Hindlimb muscle (tissue), 1 donor: ENCODE data around the gene TUBD1. TPM values are rescaled to one million over a fixed set of nuclear protein-coding genes. Genes with fewer than 3 reads are reported as not detected.
"Not testable (repeated sequence)": the region's sequence is repeated elsewhere in the genome, so short reads cannot be mapped to it uniquely, and the experiment has no call there.

ENCODE experiments used
- DNase-seq: peaks from one replicate; pipeline ENCODE4 v3.0.0-alpha.2; 2013
- polyA plus RNA-seq: library from polyadenylated mRNA; unstranded; fragments of 120-200 nt; gene quantifications from one replicate; pipeline ENCODE4 v1.2.1, GENCODE V29; 2013; ENCODE audit not compliant: insufficient read length

The TUBD1 gene, protein sequence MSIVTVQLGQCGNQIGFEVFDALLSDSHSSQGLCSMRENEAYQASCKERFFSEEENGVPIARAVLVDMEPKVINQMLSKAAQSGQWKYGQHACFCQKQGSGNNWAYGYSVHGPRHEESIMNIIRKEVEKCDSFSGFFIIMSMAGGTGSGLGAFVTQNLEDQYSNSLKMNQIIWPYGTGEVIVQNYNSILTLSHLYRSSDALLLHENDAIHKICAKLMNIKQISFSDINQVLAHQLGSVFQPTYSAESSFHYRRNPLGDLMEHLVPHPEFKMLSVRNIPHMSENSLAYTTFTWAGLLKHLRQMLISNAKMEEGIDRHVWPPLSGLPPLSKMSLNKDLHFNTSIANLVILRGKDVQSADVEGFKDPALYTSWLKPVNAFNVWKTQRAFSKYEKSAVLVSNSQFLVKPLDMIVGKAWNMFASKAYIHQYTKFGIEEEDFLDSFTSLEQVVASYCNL
- polyA plus RNA-seq, result 8.9 TPM

DNA sequence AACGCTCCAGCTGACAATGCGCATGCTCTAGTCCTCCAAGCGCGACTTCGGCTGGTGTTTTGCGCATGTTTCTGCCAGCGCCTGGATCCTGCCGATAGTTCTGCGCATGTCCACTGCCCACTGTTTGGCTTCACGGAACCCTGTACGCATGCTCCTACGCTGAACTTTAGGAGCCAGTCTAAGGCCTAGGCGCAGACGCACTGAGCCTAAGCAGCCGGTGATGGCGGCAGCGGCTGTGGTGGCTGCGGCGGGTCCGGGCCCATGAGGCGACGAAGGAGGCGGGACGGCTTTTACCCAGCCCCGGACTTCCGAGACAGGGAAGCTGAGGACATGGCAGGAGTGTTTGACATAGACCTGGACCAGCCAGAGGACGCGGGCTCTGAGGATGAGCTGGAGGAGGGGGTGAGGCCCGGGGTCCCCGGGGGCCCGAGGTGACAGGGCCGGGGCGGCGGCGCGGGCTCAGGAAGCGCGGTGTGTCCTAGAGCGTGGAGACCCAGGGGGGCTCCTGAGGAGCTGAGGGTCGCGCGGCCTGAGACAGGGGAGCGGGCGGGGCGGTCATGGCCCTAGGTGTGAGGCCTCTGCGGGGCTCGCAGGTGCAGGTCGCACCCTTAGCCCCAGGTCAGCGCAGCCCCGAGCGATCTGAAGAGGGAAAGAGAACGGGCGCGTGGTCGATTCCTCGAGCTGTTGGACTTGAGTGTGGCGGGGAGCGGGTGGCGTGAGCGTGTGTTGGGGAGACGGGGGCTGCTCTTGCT lies at the start of gene TUBD1, which contains the start of gene RPS6KB1:
Gene TUBD1, minus strand, starts transcription at position 20 of the 752 bp plus-strand sequence. CDS start 1,941 bp downstream, outside the sequence.
Gene RPS6KB1, plus strand, starts transcription at position 198 of the 752 bp plus-strand sequence. Its CDS starts 64 bp downstream, at position 262.
- peak; percentile 99 for DNase-seq

DNA sequence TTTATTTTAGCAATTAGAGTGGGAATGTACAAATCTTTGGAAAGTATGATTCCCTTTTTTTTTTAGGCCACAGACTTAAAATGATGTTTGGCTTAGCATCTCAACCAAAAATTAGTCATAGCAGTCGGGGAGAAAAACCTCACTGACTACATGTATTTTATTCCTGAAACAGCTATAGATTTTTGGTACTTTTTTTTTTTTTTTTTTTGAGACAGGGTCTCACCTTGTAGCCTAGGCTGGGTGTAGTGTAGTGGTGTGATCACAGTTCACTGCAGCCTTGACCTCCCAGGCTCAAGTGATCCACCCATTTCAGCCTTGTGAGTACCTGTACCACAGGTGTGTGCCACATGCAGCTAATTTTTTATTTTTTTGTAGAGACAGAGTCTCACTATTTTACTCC lies 48.4 kb upstream of the TUBD1 start:
- DNase-seq, result no peak

- DNase-seq, result not testable (repeated sequence)
Observed at GRCh38 chr17:59940697-59941096, 48.0 kb upstream of the TUBD1 start.

- DNase-seq, result not testable (repeated sequence)
Observed at GRCh38 chr17:59933317-59933716, 40.6 kb upstream of the TUBD1 start.

DNA sequence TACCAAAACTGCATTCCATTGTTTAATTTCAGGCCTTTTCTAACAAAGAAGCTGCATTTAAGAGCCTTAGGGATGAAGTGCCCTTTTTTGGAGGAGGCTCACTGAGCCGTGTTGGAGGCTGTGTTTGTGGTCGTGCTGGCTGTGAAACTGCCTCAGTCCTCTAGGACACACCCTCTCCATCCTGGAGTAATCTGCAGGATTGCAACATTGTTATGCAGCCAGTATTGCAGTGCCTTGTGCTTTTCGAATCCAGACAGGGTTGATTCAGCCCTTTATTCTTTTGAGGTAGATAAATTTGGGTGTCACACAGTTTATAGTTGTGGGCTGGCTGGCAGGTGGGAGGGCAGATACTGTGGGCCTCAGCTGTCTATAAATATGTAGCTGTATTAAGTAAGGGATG lies 38.0 kb upstream of the TUBD1 start:
- DNase-seq, result not testable (repeated sequence)

GRCh38 chr17:59930121-59930520 lies 37.4 kb upstream of the TUBD1 start:
- DNase-seq, result not testable (repeated sequence)

GRCh38 chr17:59920637-59921036 lies 27.9 kb upstream of the TUBD1 start:
- not testable (repeated sequence) for DNase-seq

DNA sequence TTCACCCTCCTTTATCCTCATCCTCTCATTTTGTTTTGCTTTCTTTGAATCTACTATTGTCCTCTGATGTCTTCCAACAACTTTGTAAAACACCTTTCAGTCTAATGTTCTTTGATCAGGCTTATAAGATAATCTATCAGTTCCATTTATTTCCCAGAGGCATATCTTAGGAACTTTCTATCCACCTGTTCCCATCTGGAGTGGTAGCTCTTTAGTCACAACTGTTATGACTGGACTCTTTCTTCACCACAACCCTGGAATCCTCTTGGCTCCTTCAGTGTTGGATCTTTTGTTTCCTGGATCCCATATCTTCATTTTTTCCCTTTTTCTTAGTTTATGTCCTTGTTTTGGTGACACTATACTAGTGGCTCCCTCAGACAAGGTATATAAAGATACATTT lies 23.7 kb upstream of the TUBD1 start:
- no peak for DNase-seq

GRCh38 chr17:59914274-59914854 lies 21.6 kb upstream of the TUBD1 start:
- DNase-seq, result peak; percentile 19

- no peak for DNase-seq
Observed at GRCh38 chr17:59907467-59907866, 14.7 kb upstream of the TUBD1 start.

GRCh38 chr17:59903455-59903854 lies 10.7 kb upstream of the TUBD1 start:
- no peak for DNase-seq

- DNase-seq, result no peak
Observed at GRCh38 chr17:59901604-59902003, 8.9 kb upstream of the TUBD1 start.

- no peak for DNase-seq
Observed at GRCh38 chr17:59899099-59899498, 6.4 kb upstream of the TUBD1 start.

GRCh38 chr17:59897090-59897489 lies 4.3 kb upstream of the TUBD1 start:
- no peak for DNase-seq

DNA sequence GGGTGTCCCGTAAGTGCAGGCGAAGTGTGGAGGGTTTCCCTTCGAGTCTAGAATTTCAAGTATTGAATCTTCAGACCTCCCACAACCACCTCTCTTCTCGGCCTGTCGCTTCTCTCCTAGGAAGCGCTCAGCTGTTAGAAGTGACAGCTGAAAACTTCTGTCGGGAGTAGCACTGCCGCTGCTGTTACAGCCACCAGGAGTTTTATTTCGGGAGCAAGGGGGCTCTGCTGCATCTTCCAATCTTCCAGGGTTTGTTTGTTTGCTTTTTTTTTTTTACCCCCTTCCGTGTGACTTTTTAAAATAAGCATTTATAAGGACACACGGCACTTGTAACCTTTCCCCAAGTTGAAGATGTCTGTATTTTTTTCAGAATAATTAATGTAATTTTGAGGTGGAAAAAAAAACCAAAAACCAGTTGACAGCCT lies 945 bp upstream of the TUBD1 start:
- DNase-seq, result peak; percentile 31

- DNase-seq, result no peak
Observed at GRCh38 chr17:59892251-59892923, 356 bp downstream of the TUBD1 start.

DNA sequence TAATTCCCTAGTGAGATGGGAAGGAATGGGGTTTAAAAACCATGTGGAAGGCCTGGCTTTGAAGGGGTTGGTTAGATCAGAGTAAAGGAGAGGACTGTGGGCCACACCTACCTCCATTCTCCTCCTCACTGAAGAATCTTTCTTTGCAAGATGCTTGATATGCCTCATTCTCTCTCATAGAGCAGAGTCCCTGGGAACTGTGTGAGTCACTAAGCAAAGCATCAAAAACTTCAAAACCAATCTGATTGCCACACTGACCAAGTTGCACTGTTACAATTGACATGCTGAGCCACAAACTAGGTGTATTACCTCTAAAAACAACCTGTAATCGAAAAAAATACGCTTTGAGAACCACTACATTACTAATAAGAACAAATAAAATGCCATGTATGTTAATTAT lies 2.0 kb downstream of the TUBD1 start:
- no peak for DNase-seq

DNA sequence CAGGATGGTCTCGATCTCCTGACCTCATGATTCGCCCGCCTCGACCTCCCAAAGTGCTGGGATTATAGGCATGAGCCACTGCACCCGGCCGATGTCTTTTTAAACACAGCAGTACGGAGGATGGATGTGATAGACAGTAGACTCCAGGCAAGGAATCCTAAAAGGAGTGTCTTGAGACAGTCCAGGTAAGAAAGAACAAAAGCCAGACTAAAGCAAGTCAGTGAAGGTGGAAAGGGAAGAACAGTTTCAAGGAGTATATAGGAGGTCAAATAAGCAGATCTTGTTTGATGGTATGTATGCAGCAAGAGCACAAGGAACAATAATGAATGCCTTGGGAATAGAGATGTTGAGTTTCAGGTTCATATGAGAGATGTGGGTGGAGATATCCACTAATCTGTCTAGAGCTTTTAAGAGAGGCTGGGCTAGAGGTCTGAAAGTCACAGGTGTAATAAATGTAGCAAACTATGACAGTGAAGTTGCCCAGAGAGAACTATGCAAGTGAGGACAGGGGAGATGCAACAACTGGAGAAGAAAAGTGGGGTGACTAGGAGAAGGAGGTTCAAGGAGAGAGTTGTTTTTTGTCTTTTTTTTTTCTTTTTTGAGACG lies 4.5 kb downstream of the TUBD1 start:
- DNase-seq, result no peak

DNA sequence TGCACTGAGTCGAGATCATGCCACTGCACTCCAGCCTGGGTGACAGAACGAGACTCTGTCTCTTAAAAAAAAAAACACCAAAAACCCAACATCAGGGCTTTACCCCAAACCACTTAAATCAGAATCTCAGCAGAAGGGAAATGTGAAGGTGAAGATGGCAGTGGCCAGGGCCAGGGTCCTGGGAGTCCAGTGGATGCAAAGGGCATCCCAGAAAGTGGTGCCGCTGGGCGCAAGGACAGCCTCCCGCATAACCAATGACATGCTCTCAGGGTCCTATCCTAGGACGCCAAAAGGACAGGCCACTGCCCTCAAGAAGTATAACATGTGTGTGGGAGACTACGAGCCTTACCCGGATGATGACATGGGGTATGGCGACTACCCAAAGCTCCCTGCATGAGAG lies 7.9 kb downstream of the TUBD1 start:
- DNase-seq, result no peak

DNA sequence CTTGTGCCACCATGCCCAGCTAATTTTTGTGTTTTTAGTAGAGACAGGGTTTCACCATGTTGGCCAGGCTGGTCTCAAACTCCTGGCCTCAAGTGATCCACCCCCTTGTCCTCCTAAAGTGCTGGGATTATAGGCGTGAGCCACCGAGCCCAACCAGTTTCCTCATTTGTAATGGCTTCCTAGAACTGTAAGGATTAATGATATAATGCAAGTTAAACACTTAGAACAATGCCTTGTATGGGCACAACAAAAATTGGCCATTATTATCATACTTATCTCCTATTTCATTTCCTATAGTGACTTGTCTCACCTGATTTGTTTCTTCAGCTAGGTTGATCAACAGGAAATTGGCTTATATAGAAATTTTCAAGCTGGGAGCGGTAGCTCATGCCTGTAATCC lies 14.1 kb downstream of the TUBD1 start:
- DNase-seq, result no peak

GRCh38 chr17:59877965-59878364 lies 14.8 kb downstream of the TUBD1 start:
- no peak for DNase-seq

DNA sequence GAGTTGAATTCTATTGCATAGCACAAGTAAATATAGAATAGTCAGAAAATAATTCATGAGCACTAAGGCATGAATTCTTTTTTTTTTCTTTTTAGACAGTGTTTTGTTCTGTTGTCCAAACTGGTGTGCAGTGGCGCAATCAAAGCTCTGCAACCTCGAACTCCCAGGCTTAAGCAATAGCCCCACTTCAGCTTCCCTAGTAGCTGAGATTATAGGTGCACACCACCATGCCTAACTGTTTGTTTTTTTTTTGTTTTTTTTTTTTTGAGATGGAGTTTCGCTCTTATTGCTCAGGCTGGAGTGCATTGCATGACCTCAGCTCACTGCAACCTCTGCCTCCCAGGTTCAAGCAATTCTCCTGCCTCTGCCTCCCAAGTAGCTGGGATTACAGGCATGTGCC lies 16.6 kb downstream of the TUBD1 start:
- DNase-seq, result no peak
